Esophagus muscularis mucosa (tissue), 4 donors: ENCODE measurements around the gene TNFSF11. TPM values are rescaled to one million over a fixed set of nuclear protein-coding genes. Genes with fewer than 3 reads are reported as not detected.

ENCODE experiments used
- DNase-seq: peaks from one replicate; pipeline ENCODE4 v3.0.0-alpha.2; 2017; ENCODE audit errors: extremely low spot score
- H3K27ac ChIP-seq, 4 donors: fragments of 200-600 bp; sonication (generic); replicated peaks in 1 of 4; 1 replicate in 3 of 4; 2 replicates in 1 of 4; pipeline ENCODE4 v1.5.1; 2016 to 2019; ENCODE audit warnings: mild to moderate bottlenecking in 1 of 4
- H3K27me3 ChIP-seq, 4 donors: fragments of 200-600 bp; sonication (generic); one replicate each; pipeline versions ENCODE4 v1.5.1 to v1.6.0; 2016 to 2019
- H3K36me3 ChIP-seq, 4 donors: fragments of 200-600 bp; sonication (generic); one replicate each; pipeline ENCODE4 v1.5.1; 2016 to 2019
- H3K4me1 ChIP-seq, 4 donors: fragments of 200-600 bp; sonication (generic); one replicate each; pipeline ENCODE4 v1.5.1; 2016 to 2019
- H3K4me3 ChIP-seq, 4 donors: fragments of 200-600 bp; sonication (generic); 1 replicate in 2 of 4; 2 replicates in 2 of 4; pipeline ENCODE4 v1.5.1; 2016 to 2019; ENCODE audit warnings: mild to moderate bottlenecking in 4 of 4, moderate library complexity in 1 of 4
- H3K9me3 ChIP-seq, 4 donors: fragments of 200-600 bp; sonication (generic); 1 replicate in 3 of 4; 2 replicates in 1 of 4; pipeline ENCODE4 v1.5.1; 2016 to 2019
- CTCF ChIP-seq, 3 experiments: fragments of 200-600 bp in 2 of 3; fragments of 450-650 bp in 1 of 3; sonication (generic) in 2 of 3; IDR thresholded peaks; one replicate each; pipeline ENCODE4 v1.5.1; 2017 to 2019; ENCODE audit warnings: antibody characterized with exemption in 3 of 3, mild to moderate bottlenecking in 2 of 3, moderate library complexity in 1 of 3
- EP300 ChIP-seq: sonication (generic); formaldehyde crosslinking; IDR thresholded peaks from one replicate; pipeline ENCODE4 v1.6.1; 2017; ENCODE audit warnings: antibody characterized with exemption
- POLR2A ChIP-seq: fragments of 450-650 bp; IDR thresholded peaks from one replicate; pipeline ENCODE4 v1.6.1; 2017; ENCODE audit warnings: antibody characterized with exemption, moderate library complexity, mild to moderate bottlenecking, low read depth
- POLR2AphosphoS5 ChIP-seq, 2 donors: sonication (generic); formaldehyde crosslinking; IDR thresholded peaks; one replicate each; pipeline ENCODE4 v1.6.1; 2017; ENCODE audit warnings: antibody characterized with exemption in 2 of 2
- WGBS: methylation state at CpG from one replicate; pipeline ENCODE4 v1.1.5; 2018; 5-methylcytosine and 5-hydroxymethylcytosine counted together
- intact Hi-C: fragments of 100-400 bp; cut with DNase I; formaldehyde crosslinking; loops from one replicate; pipeline ENCODE4 v1.15.1; 2023
- total RNA-seq, 4 donors: library from RNA; depleted of rRNA; stranded (reverse); fragments of >200 nt; gene quantifications; one replicate each; pipeline versions ENCODE4 v1.1.0 to v1.2.1, GENCODE V29; 2016

The TNFSF11 gene
- total RNA-seq, 4 donors from 2014 or later = 0.17 TPM; not detected in 3

- Histone ChIP-seq H3K9me3 (no peaks in the 10 kb centered on the region), H3K4me1 (no peaks in the 10 kb centered on the region), H3K27ac (no peak overlapping the region), H3K36me3 (no peaks in the 10 kb centered on the region), H3K27me3 (peaks cover 0 to 3% (median 1%) of the 10 kb centered on the region in 4 donors), H3K4me3 (no peak overlapping the region)
- WGBS = 81% methylated on average over 6 of the region's 6 CpGs
- intact Hi-C loops = no loop called here
- DNase-seq = no peak
- TF ChIP-seq EP300 = no peak
- no peak for TF ChIP-seq POLR2A
- TF ChIP-seq POLR2AphosphoS5 (IDR thresholded peaks at IDR 0.05) = no peak
- no peak for TF ChIP-seq CTCF (IDR thresholded peaks at IDR 0.05)
Measured at GRCh38 chr13:42651936-42652641, 78.1 kb downstream of the TNFSF11 start.

GRCh38 chr13:42652642-42653415 is 78.9 kb downstream of the TNFSF11 start:
- intact Hi-C loops = no loop called here
- WGBS = 90% methylated on average over 1 of the region's 1 CpG

GRCh38 chr13:42653679-42654078 is 79.7 kb downstream of the TNFSF11 start:
- TF ChIP-seq POLR2A (no peak), POLR2AphosphoS5 (IDR thresholded peaks at IDR 0.05) (no peak), EP300 (no peak), CTCF (IDR thresholded peaks at IDR 0.05) (no peak)
- 77% methylated on average over 3 of the region's 3 CpGs for WGBS
- intact Hi-C loops = no loop called here

More at GRCh38 chr13:42652642-42653415, 78.9 kb downstream of the TNFSF11 start:
- Histone ChIP-seq H3K4me1 (no peaks in the 10 kb centered on the region), H3K4me3 (no peak overlapping the region), H3K36me3 (no peaks in the 10 kb centered on the region), H3K27ac (no peak overlapping the region), H3K27me3 (peaks cover 0 to 3% (median 1%) of the 10 kb centered on the region in 4 donors), H3K9me3 (no peaks in the 10 kb centered on the region)
- TF ChIP-seq CTCF (IDR thresholded peaks at IDR 0.05) = no peak
- TF ChIP-seq POLR2AphosphoS5 (IDR thresholded peaks at IDR 0.05) = no peak
- TF ChIP-seq EP300 = no peak
- TF ChIP-seq POLR2A = no peak
- no peak for DNase-seq

GRCh38 chr13:42654212-42654611 is 80.3 kb downstream of the TNFSF11 start:
- Histone ChIP-seq H3K4me1 (no peaks in the 10 kb centered on the region), H3K36me3 (no peaks in the 10 kb centered on the region), H3K4me3 (no peak overlapping the region), H3K27ac (no peak overlapping the region), H3K9me3 (no peaks in the 10 kb centered on the region), H3K27me3 (peaks cover 0 to 3% (median 1%) of the 10 kb centered on the region in 4 donors)
- no peak for TF ChIP-seq EP300
- TF ChIP-seq POLR2A = no peak
- no peak for TF ChIP-seq CTCF (IDR thresholded peaks at IDR 0.05)
- TF ChIP-seq POLR2AphosphoS5 (IDR thresholded peaks at IDR 0.05) = no peak
- intact Hi-C loops = no loop called here
- no peak for DNase-seq

More at GRCh38 chr13:42653679-42654078, 79.7 kb downstream of the TNFSF11 start:
- Histone ChIP-seq H3K27me3 (peaks cover 0 to 3% (median 1%) of the 10 kb centered on the region in 4 donors), H3K9me3 (no peaks in the 10 kb centered on the region), H3K27ac (no peak overlapping the region), H3K36me3 (no peaks in the 10 kb centered on the region), H3K4me3 (no peak overlapping the region), H3K4me1 (no peaks in the 10 kb centered on the region)
- no peak for DNase-seq
